OCI-LY1 (cell line): ENCODE results near the gene GALNT7.

Experiments used
- EZH2 ChIP-seq: fragments of 200-600 bp; sonication (generic), shearing (Covaris generic); IDR thresholded peaks from 2 replicates; pipeline ENCODE4 v1.8.0; 2017; ENCODE audit warnings: borderline replicate concordance, mixed run types, mild to moderate bottlenecking, antibody characterized with exemption, low read length, moderate library complexity, mixed read lengths
- TF ChIP-seq, protein P1 (sequence below): fragments of 200-600 bp; sonication (generic), shearing (Covaris generic); IDR thresholded peaks from 2 replicates; pipeline ENCODE4 v1.5.1; 2017; ENCODE audit warnings: mild to moderate bottlenecking, antibody characterized with exemption, low read length, moderate library complexity, mixed read lengths

DNA sequence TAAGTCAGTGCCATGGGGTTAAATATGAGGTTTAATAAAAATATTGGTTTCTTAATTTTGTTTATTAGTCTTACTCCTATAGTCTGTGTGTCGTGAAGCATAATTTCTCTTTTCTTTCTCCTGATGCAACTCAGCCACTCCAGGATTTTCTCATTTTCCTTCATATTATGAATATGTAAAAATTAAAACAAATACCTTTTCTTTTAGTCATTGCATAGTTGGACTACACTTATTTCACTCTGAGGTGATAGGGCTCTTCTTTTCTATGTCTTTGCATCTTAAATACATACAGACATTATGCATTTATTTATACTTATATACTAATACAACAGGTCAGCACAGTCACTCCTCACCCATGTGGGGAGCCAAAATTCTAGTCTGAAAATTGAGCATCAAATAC is 19.1 kb downstream of the GALNT7 start:
- TF ChIP-seq, protein P1, sequence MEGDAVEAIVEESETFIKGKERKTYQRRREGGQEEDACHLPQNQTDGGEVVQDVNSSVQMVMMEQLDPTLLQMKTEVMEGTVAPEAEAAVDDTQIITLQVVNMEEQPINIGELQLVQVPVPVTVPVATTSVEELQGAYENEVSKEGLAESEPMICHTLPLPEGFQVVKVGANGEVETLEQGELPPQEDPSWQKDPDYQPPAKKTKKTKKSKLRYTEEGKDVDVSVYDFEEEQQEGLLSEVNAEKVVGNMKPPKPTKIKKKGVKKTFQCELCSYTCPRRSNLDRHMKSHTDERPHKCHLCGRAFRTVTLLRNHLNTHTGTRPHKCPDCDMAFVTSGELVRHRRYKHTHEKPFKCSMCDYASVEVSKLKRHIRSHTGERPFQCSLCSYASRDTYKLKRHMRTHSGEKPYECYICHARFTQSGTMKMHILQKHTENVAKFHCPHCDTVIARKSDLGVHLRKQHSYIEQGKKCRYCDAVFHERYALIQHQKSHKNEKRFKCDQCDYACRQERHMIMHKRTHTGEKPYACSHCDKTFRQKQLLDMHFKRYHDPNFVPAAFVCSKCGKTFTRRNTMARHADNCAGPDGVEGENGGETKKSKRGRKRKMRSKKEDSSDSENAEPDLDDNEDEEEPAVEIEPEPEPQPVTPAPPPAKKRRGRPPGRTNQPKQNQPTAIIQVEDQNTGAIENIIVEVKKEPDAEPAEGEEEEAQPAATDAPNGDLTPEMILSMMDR, result no peak
- TF ChIP-seq EZH2, result no peak
